Panc1 (cell line): Measurements from ENCODE around the gene PYGM.

Experiments
- SIN3A ChIP-seq: IDR thresholded peaks from 2 replicates; pipeline ENCODE4 v1.6.1; 2012; ENCODE audit warnings: low read depth, mild to moderate bottlenecking, low read length, moderate library complexity, borderline replicate concordance; ENCODE audit not compliant: insufficient read depth
- TCF7L2 ChIP-seq: IDR thresholded peaks from 2 replicates; pipeline ENCODE4 v1.6.1; 2011; ENCODE audit warnings: mild to moderate bottlenecking, low read depth, low read length, inconsistent platforms
- TF ChIP-seq, protein P1 (sequence below): fragments of 450-650 bp; IDR thresholded peaks from 2 replicates; pipeline ENCODE4 v1.5.1; 2017; ENCODE audit warnings: mild to moderate bottlenecking

DNA sequence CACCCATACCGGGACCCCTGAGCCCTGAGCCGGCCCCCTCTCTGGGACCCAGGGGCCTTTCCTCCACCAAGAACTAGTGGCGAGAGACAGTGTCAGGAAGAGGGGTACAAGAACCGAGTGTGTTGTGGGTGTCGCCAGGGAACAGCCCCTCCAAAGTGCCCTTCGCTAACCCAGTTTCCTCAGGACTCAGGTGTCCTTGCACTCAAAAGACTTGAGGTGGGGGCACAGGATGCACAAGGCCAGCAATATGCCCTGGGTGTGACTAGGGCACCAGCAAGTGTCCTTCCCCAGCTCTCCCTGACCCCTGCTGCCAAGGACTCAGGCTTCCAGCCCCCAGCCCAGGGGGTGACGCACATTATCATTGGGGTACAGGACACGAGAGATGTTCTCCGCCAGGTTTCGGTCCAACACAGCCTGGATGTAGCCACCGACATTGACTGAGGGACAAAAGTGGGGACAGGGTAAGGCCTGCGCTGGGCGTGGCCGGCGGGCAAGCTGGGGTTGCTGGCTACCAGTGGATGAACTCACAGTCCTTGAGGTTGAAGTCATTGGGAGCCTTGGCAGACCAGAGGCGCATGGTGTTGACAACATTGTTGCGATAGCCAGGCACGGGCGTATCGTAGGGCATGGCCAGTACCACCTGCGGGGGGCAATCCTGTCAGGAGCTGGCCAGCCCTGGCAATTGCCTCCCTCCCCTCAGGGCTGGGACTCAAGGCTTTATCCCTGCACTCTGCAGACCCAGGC, 4.7 kb downstream of the PYGM start:
- TF ChIP-seq, protein P1, sequence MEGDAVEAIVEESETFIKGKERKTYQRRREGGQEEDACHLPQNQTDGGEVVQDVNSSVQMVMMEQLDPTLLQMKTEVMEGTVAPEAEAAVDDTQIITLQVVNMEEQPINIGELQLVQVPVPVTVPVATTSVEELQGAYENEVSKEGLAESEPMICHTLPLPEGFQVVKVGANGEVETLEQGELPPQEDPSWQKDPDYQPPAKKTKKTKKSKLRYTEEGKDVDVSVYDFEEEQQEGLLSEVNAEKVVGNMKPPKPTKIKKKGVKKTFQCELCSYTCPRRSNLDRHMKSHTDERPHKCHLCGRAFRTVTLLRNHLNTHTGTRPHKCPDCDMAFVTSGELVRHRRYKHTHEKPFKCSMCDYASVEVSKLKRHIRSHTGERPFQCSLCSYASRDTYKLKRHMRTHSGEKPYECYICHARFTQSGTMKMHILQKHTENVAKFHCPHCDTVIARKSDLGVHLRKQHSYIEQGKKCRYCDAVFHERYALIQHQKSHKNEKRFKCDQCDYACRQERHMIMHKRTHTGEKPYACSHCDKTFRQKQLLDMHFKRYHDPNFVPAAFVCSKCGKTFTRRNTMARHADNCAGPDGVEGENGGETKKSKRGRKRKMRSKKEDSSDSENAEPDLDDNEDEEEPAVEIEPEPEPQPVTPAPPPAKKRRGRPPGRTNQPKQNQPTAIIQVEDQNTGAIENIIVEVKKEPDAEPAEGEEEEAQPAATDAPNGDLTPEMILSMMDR: no peak
- TF ChIP-seq SIN3A (no peak), TCF7L2 (no peak)
